Activated naive CD8-positive, alpha-beta T cell treated with anti-CD3 and anti-CD28 coated beads, Interleukin-2, amount 10 ng/mL, durations not matched to agents 7 days and 5 days (primary cell): ENCODE data around the gene PCDH7. TPM values are rescaled to one million over a fixed set of nuclear protein-coding genes. Genes with fewer than 3 reads are reported as not detected.

Experiments used
- ATAC-seq: fragments of 150-1000 bp; cut with Tn5 transposase; one replicate; pipeline ENCODE4 v1.10.0; 2021; ENCODE audit warnings: low read depth, moderate library complexity
- POLR2A ChIA-PET: fragments of 350-600 bp; sonication (Branson Sonifier 250); formaldehyde crosslinking; loops from one replicate; lab custom pipeline; 2021; ENCODE audit warnings: antibody characterized with exemption; lab: Charles Lee
- DNase-seq: peaks from one replicate; pipeline ENCODE4 v3.0.0; 2021
- H3K27ac Mint-ChIP-seq: one replicate; pipeline ENCODE4 v1.8.0; 2022; ENCODE audit warnings: mild to moderate bottlenecking, mixed read lengths
- H3K27me3 Mint-ChIP-seq: one replicate; pipeline ENCODE4 v1.8.0; 2022; ENCODE audit warnings: mild to moderate bottlenecking, moderate library complexity, mixed read lengths
- H3K36me3 Mint-ChIP-seq: one replicate; pipeline ENCODE4 v1.8.0; 2021; ENCODE audit warnings: mild to moderate bottlenecking, mixed read lengths
- H3K4me1 Mint-ChIP-seq: one replicate; pipeline ENCODE4 v1.8.0; 2021; ENCODE audit warnings: mixed read lengths
- H3K4me3 Mint-ChIP-seq: one replicate; pipeline ENCODE4 v1.8.0; 2022; ENCODE audit warnings: mild to moderate bottlenecking, moderate library complexity, mixed read lengths
- H3K9me3 Mint-ChIP-seq: one replicate; pipeline ENCODE4 v1.8.0; 2021; ENCODE audit warnings: mixed read lengths
- total RNA-seq, 2 experiments: library from RNA; stranded (reverse); gene quantifications; one replicate each; pipeline ENCODE4 v1.2.3, GENCODE V29; 2021

The PCDH7 gene
- total RNA-seq, 2 experiments from 2014 or later = not detected

GRCh38 chr4:30721185-30722091 lies 1.3 kb downstream of the PCDH7 start:
- DNase-seq (peak; percentile 33), ATAC-seq (no peak)
- Mint-ChIP-seq H3K27ac (peak overlapping the region; percentile 83), H3K4me3 (peak overlapping the region; percentile 57), H3K4me1 (peaks cover 17% of the 10 kb centered on the region), H3K36me3 (peaks cover 5% of the 10 kb centered on the region), H3K27me3 (peaks cover 45% of the 10 kb centered on the region), H3K9me3 (peaks cover 1% of the 10 kb centered on the region)
- POLR2A ChIA-PET = no interaction called here

GRCh38 chr4:30722092-30722358 lies 1.9 kb downstream of the PCDH7 start:
- POLR2A ChIA-PET = no interaction called here

GRCh38 chr4:30722359-30723200 lies 2.4 kb downstream of the PCDH7 start:
- H3K27ac Mint-ChIP-seq = peak overlapping the region; percentile 21
- H3K9me3 Mint-ChIP-seq = peaks cover 1% of the 10 kb centered on the region
- POLR2A ChIA-PET = no interaction called here
- peaks cover 39% of the 10 kb centered on the region for H3K27me3 Mint-ChIP-seq
- peaks cover 5% of the 10 kb centered on the region for H3K36me3 Mint-ChIP-seq
- ATAC-seq = no peak
- peak; percentile 36 for DNase-seq
- H3K4me3 Mint-ChIP-seq = no peak overlapping the region
- H3K4me1 Mint-ChIP-seq = peaks cover 11% of the 10 kb centered on the region

More at GRCh38 chr4:30722092-30722358, 1.9 kb downstream of the PCDH7 start:
- peak; percentile 29 for DNase-seq
- Mint-ChIP-seq H3K27ac (no peak overlapping the region), H3K4me1 (peaks cover 15% of the 10 kb centered on the region), H3K27me3 (peaks cover 44% of the 10 kb centered on the region), H3K9me3 (peaks cover 1% of the 10 kb centered on the region), H3K4me3 (no peak overlapping the region), H3K36me3 (peaks cover 5% of the 10 kb centered on the region)
- no peak for ATAC-seq

- Mint-ChIP-seq H3K27me3 (peaks cover 33% of the 10 kb centered on the region), H3K4me1 (peaks cover 8% of the 10 kb centered on the region), H3K36me3 (peaks cover 4% of the 10 kb centered on the region), H3K4me3 (no peak overlapping the region), H3K27ac (no peak overlapping the region), H3K9me3 (peaks cover 1% of the 10 kb centered on the region)
- ATAC-seq (no peak), DNase-seq (no peak)
- POLR2A ChIA-PET = no interaction called here
Measured at GRCh38 chr4:30723201-30723955, 3.2 kb downstream of the PCDH7 start.

GRCh38 chr4:30724247-30724646 lies 4.1 kb downstream of the PCDH7 start:
- Mint-ChIP-seq H3K9me3 (no peaks in the 10 kb centered on the region), H3K27ac (no peak overlapping the region), H3K4me1 (peaks cover 6% of the 10 kb centered on the region), H3K27me3 (peaks cover 25% of the 10 kb centered on the region), H3K4me3 (no peak overlapping the region), H3K36me3 (peaks cover 4% of the 10 kb centered on the region)
- ATAC-seq (no peak), DNase-seq (no peak)
- POLR2A ChIA-PET = no interaction called here

GRCh38 chr4:30725562-30725961 lies 5.4 kb downstream of the PCDH7 start:
- POLR2A ChIA-PET = no interaction called here
- no peak overlapping the region for H3K4me3 Mint-ChIP-seq

GRCh38 chr4:30726090-30726675 lies 6.0 kb downstream of the PCDH7 start:
- Mint-ChIP-seq H3K4me3 (no peak overlapping the region), H3K27ac (no peak overlapping the region), H3K36me3 (no peaks in the 10 kb centered on the region), H3K27me3 (peaks cover 8% of the 10 kb centered on the region), H3K9me3 (no peaks in the 10 kb centered on the region), H3K4me1 (no peaks in the 10 kb centered on the region)
- ATAC-seq (no peak), DNase-seq (no peak)
- POLR2A ChIA-PET = no interaction called here

More at GRCh38 chr4:30725562-30725961, 5.4 kb downstream of the PCDH7 start:
- Mint-ChIP-seq H3K36me3 (peaks cover 2% of the 10 kb centered on the region), H3K27me3 (peaks cover 13% of the 10 kb centered on the region), H3K9me3 (no peaks in the 10 kb centered on the region), H3K27ac (no peak overlapping the region), H3K4me1 (peaks cover 2% of the 10 kb centered on the region)
- DNase-seq (no peak), ATAC-seq (no peak)

- ATAC-seq = no peak
- Mint-ChIP-seq H3K27me3 (peaks cover 8% of the 10 kb centered on the region), H3K27ac (no peak overlapping the region), H3K4me1 (no peaks in the 10 kb centered on the region), H3K9me3 (no peaks in the 10 kb centered on the region), H3K4me3 (no peak overlapping the region), H3K36me3 (no peaks in the 10 kb centered on the region)
- no peak for DNase-seq
- POLR2A ChIA-PET = no interaction called here
Measured at GRCh38 chr4:30727409-30727808, 7.2 kb downstream of the PCDH7 start.

GRCh38 chr4:30728311-30728710 lies 8.1 kb downstream of the PCDH7 start:
- H3K27me3 Mint-ChIP-seq = peaks cover 1% of the 10 kb centered on the region
- no peaks in the 10 kb centered on the region for H3K4me1 Mint-ChIP-seq
- no peaks in the 10 kb centered on the region for H3K36me3 Mint-ChIP-seq
- no peaks in the 10 kb centered on the region for H3K9me3 Mint-ChIP-seq
- no peak for ATAC-seq
- H3K27ac Mint-ChIP-seq = no peak overlapping the region
- no peak for DNase-seq
- no peak overlapping the region for H3K4me3 Mint-ChIP-seq
- POLR2A ChIA-PET = no interaction called here

- Mint-ChIP-seq H3K9me3 (no peaks in the 10 kb centered on the region), H3K4me3 (no peak overlapping the region), H3K27ac (no peak overlapping the region), H3K4me1 (no peaks in the 10 kb centered on the region), H3K27me3 (no peaks in the 10 kb centered on the region), H3K36me3 (no peaks in the 10 kb centered on the region)
- ATAC-seq (no peak), DNase-seq (no peak)
- POLR2A ChIA-PET = no interaction called here
Measured at GRCh38 chr4:30743897-30744296, 23.7 kb downstream of the PCDH7 start.

- ATAC-seq (no peak), DNase-seq (no peak)
- Mint-ChIP-seq H3K36me3 (no peaks in the 10 kb centered on the region), H3K4me3 (no peak overlapping the region), H3K27ac (no peak overlapping the region), H3K9me3 (no peaks in the 10 kb centered on the region), H3K27me3 (no peaks in the 10 kb centered on the region), H3K4me1 (no peaks in the 10 kb centered on the region)
- POLR2A ChIA-PET = no interaction called here
Measured at GRCh38 chr4:30744386-30744785, 24.2 kb downstream of the PCDH7 start.

- no peaks in the 10 kb centered on the region for H3K4me1 Mint-ChIP-seq
- no peak for ATAC-seq
Measured at GRCh38 chr4:30744957-30745640, 24.9 kb downstream of the PCDH7 start.

More at GRCh38 chr4:30744957-30745640, 24.9 kb downstream of the PCDH7 start:
- no peak overlapping the region for H3K4me3 Mint-ChIP-seq
- POLR2A ChIA-PET = no interaction called here
- H3K27me3 Mint-ChIP-seq = no peaks in the 10 kb centered on the region
- no peaks in the 10 kb centered on the region for H3K36me3 Mint-ChIP-seq
- no peaks in the 10 kb centered on the region for H3K9me3 Mint-ChIP-seq
- no peak for DNase-seq
- no peak overlapping the region for H3K27ac Mint-ChIP-seq
